B cell (primary cell): Measurements from ENCODE around the gene TPP1.

ENCODE experiments used
- CTCF ChIP-seq: fragments of 200-600 bp; IDR thresholded peaks from one replicate; pipeline ENCODE4 v1.8.0; 2022; ENCODE audit warnings: antibody characterized with exemption, mild to moderate bottlenecking
- EZH2 ChIP-seq: IDR thresholded peaks from 2 replicates; pipeline ENCODE4 v1.6.1; 2012; ENCODE audit warnings: borderline replicate concordance, low read depth, mild to moderate bottlenecking, moderate library complexity, low read length; ENCODE audit not compliant: insufficient read depth, poor library complexity, severe bottlenecking

- no peak for TF ChIP-seq CTCF
- TF ChIP-seq EZH2 = no peak
These were observed 37.7 kb upstream of the TPP1 start for GRCh38 chr11:6656936-6657335.
